NCI-H526 treated with DMSO at 0.1 percent for 48 hours (cell line): ENCODE results near the gene LSS.
"Not testable (repeated sequence)": the region's sequence is repeated elsewhere in the genome, so short reads cannot be mapped to it uniquely, and the experiment has no call there.

Experiments
- DNase-seq: peaks from one replicate; lab custom pipeline; 2025; lab: John Stamatoyannopoulos, UW

Gene LSS

DNA sequence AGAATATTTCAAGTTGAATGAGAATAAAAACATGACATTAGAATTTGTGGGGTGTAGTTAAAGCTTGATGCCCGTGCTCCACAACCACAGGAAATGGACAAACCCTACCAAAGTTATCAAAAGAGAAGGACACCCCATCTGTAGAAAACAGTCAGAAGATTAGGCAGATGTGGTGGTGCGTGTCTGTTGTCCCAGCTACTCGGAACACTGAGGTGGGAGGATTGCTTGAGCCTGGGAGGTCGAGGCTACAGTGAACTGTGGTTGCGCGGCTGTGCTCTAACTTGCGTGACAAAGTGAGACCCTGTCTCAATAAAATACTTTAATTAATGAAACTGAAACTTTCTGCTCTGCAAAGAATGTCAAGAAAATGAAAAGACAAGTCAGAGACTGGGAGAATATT lies 42.9 kb downstream of the LSS start:
- DNase-seq = no peak

DNA sequence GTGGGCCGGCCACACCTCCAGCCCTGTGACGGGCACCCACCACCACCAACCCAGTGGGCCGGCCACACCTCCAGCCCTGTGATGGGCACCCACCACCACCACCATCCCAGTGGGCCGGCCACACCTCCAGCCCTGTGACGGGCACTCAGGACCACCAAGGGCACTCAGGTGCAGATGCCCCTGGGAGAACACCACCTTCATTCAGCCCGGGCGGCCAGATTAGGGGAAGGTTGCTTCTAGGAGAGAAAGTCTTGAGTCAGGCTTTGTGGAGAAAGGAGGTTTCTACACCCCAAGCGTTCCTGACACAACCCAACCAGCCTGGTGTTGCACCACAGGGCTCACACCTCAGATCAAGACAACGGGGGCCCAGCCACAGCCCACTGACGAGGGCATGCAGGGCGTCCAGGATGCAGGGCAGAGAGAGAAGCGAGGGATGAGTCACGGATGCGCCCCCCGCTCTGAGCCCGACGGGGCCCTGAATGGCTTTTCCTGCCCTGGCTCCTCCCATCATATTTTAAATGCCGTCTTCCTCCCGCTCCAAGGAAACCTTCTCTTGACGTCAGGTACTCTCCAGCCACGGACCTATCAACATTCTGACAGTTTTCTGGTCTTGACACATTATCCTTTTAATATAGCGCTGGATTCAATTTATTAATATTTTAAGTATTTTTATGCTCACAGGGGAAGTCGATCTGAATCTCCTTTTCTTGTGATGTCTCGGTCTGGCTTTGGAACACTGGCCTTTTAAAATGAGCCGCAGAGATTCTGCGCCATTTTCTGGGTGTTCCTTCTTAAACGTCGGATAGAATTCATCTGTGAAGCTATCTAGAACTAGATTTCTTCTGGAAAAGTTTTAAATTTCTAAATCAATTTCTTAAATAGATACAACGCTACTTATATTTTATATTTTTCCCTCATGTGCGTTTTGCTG lies 43.7 kb downstream of the LSS start:
- peak; percentile 62 for DNase-seq

DNA sequence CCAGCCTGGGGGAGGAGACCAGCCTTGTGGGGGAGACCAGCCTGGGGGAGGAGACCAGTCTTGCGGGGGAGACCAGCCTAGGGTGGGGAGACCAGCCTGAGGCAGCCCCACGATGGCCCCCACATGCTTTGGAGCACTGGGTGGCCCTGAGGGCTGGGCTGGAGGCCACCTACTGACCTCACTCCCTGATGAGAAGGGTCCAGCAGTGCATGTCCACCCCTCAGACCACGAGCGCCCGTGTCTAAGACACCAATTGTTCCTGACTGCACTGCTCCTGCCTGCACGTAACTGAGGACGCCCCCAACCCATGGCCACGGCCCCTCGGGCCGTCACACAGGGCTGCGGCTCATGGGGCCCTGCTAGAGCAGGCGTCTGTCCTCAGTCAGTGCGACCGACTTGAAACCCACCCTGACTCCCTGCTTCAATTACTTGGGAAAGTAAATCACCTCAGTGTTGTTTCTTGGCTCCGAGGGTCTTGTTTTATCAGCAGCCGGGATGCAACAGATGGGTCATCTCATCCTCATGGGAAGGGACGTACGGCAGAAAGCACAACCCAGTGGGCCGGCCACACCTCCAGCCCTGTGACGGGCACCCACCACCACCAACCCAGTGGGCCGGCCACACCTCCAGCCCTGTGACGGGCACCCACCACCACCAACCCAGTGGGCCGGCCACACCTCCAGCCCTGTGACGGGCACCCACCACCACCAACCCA lies 44.5 kb downstream of the LSS start, which contains the start of gene SPATC1L:
TSS of gene SPATC1L (minus strand) at position 550 of the 715 bp plus-strand sequence. CDS start 1,643 bp downstream, outside the sequence.
- DNase-seq = no peak

DNA sequence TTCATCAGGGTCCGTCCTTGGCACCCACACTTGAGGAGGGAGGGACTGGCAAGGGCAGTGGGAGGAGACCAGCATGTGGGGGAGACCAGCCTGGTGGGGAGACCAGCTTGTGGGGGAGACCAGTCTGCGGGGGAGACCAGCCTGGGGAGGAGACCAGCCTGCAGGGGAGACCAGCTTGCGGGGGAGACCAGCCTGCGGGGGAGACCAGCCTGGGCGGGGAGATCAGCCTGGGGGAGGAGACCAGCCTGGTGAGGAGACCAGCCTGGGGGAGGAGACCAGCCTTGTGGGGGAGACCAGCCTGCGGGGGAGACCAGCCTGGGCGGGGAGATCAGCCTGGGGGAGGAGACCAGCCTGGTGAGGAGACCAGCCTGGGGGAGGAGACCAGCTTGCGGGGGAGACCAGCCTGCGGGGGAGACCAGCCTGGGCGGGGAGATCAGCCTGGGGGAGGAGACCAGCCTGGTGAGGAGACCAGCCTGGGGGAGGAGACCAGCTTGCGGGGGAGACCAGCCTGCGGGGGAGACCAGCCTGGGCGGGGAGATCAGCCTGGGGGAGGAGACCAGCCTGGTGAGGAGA lies 45.2 kb downstream of the LSS start:
- DNase-seq = not testable (repeated sequence)

DNA sequence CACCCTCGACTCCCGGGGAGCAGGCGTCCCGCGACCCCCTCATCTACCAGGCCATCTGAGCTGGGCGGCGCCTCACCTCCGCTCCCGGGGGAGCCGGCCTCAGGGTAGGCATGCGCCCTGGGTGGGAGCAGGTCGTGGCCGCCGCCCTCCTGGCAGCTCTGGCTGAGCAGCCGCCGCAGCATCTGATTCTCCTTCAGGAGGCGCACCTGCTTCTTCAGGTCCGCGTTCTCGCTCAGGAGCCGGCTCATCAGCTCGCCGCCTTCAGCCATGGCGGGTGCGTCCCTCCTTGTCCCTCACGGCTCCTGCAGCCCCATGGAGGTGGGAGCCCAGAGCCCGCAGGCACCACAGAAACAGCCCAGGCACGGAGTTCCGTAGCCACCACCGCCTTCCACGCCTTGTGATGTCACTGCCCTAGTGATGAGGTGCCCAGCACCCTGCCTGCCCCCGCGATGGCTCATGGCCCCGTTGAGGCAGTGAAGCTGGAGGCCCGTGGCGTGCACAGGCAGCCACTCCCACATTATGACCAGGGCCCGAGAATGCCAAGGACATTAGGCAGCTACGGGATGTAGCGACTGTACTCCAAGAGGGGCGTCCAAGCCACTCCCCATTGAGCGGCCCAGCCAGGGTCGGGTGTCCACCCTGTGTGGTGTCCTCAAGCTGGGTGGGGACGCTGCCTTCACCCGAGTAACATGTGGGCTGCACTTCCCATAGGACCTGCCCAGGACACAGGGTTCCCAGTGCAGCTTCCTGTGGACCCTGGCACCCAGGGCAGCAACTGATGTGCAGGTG lies 45.8 kb downstream of the LSS start:
- DNase-seq = no peak

DNA sequence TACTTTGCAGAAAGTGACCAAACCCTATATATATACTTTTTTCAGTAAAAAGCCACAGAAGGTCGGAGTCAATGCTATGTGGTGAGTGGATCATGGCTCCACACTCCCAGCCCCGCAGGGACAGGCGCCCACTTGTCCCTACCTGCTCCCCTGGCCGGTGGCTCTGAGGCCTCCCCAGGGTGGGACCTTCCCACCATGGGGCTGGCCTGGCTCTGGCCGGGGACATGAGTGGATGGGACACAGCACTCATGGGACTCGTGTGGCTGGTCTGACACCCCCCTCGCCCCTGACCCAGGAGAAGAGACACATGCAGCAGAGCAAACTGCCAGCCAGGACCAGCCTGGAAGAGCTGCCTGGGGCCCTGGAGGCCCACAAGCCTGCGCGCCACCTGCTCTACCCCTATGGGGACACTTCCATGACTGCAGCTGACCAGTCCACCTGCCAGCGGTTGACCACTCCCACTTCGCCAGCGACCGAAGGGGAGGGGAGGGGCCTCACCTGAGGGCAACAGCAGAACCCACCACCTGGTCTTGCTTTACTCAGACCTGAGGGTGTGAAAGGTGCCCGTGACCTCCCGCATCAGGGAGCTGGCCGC lies 46.5 kb downstream of the LSS start:
- no peak for DNase-seq

DNA sequence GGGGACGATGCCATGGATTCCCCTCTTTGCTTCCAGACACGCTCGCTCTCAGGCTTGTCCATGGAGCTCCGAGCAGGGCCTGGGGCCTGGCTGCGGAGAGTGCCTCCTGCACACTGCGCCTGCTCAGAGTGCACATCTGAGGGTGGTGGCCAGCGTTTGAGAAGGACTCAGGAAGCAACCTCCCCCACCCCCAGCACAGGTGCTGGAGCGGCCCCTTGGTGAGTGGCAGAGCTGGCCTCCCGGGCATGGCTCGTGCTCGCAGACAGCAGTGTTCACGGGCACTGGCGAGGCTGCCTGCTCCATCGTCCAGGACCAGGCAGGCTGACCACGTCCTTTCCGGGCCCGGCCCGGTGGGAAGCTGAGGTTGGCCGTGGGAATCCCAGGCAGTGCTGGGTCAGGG lies 47.1 kb downstream of the LSS start:
- no peak for DNase-seq

DNA sequence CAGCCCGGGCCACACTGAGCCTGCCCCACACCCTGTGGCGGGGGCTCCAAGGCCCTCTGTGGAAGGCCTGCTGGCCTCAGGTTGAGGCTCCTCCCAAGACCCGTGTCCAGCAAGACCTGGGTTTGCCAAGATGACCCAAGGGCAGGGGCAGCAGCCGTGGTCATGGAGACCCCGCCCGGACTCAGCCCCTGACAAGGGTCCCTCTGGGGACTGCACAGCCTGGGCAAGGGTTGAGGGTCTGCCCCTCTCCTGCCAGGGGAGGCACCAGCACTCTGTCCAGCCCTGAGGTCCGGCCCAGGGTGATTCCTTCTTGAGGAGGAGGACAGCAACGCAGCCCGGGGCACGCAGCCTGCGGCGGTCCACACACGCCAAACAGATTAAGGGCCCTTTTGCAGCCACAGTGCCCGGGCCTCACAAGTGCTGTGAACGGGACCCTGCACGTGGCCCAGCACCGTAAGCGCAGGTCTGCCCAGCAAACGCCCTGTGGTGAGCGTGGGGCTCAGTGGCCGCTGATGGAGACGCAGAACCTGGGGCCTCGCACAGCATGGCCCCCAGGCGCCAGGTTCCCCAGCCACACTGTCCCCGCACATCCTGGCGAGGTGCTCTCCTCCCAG lies 47.7 kb downstream of the LSS start:
- DNase-seq = no peak

DNA sequence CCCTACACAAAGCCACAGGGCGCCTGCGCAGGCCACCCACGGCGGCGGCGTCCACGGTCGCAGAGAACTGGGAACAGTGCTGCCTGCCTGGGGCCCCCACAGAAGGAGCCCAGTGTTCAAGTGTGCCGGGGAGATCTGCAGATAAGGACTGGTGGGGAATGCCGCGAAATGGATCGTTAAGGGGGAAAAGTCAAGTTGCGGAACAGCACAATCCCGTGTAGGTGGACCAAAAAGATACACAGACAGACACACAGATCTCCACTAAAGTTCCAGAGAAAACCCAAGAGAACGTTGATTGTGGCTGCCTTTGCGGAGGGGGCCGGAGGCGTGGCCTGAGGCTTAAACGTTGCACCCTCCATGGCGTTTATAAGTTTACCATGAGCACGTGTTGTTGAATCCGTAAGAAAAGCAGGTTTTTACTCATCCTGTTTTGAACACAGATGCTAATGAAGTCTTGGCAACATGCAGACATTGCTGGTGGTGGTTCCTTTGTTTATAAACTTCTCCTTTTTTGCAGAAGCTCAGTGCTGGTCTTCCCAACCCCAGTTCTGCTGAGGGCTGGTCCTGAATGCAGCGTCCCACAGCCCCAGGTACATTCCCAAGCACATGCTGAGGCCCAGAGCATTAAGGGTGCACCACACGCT lies 48.4 kb downstream of the LSS start:
- DNase-seq = no peak

DNA sequence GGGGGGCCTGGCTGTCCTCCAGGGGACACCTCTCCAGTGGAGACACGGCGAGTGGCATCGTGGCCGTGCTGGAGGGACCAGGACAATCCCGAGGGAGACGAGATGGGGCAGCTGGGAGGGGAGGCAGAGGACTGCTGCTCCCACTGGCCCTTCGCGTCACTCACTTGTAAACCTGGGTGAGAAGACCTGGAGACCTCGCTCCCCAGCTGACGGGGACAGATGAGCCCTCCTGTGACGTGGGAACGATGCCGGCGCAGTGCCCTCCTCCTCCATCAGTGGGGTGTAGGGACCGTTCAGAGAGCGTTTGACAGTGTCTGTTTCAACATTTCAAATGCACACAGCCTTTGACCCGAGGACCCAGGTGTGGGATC lies 48.9 kb downstream of the LSS start:
- no peak for DNase-seq

DNA sequence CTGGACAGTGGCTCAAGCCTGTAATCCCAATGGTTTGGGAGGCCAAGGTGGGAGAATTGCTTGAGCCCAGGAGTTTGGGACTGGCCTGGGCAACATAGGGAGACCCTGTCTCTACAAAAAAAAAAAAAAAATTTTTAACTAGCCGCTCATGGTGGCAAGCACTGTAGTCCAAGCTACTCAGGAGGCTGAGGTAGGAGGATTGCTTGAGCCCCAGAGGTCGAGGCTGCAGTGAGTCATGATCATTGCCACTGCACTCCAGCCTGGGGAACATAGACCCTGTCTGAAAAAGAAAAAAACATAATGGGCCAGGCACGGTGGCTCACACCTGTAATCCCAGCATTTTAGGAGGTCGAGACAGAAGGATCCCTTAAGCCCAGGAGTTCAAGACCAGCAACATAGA lies 49.6 kb downstream of the LSS start:
- no peak for DNase-seq

DNA sequence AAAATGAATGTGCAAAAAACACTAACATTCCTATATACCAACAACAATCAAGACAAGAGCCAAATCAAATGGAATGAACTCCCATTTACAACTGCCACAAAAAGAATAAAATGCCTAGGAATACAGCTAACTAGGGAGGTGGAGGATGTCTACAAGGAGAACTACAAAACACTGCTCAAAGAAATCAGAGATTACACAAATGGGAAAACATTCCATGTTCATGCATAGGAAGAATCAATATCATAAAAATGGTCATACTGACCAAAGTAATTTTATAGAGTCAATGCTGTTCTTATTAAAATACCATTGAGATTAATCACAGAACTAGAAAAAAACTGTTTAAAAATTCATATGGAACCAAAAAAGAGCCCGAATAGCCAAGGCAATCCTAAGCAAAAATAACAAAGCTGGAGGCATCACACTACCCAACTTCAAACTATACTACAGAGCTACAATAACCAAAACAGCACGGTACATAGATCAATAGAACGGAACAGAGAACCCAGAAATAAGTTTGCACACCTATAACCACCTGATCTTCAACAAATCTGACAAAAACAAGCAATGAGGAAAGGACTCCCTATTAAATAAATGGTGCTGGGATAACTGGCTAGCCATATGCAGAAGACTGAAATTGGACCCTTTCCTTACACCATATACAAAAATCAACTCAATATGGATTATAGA lies 52.0 kb downstream of the LSS start:
- not testable (repeated sequence) for DNase-seq

DNA sequence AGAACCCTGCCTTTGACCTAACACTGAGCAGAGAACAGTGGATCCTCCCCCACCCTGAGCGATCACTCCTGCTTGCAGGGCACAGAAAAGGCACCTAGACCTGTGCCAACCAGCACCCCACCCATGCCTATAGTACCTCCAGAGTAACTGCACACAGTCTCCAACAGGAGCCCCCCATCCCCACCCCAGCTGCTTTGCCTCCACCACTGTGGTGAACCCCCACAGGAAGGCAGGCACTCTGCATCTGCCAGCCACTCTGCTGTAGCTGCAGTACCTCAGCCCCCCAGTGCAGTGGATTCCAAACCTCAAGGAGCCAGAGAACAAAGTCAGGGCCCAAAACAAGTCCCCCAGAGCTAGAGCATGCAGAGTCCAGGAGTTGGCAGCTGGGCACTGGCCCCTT lies 55.0 kb downstream of the LSS start:
- DNase-seq = no peak

DNA sequence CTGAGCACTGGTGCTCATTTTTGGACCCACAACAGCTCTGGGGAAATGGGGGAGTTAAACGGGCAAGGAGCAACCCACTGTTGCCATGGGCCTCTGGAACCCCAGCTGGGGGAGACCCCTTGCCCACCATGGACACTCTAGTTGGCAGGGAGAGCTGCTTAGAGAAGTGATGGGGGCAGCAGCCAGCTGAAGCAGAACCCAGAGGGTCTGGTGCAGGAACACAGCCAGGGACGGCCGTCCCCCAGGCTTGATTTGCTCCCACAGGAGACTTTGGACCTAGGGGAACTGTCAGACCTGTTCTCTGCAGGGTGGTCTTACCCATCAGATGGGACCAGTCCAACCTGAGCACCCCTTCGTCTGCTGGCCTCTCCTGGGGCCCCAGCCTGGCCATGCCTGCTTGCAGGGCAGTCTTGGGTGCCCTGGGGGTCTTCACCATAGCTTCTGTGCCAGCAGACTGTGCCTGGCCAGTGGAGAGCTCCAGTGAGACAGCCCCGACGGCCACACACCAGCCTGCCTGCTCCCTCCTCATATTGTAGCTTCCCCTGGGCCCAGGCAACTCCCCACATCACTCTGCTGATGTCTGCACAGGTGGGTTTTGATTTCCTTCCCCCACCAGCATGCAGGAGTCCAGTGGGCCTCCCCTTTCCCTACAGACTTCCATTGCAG lies 55.6 kb downstream of the LSS start:
- DNase-seq = no peak

DNA sequence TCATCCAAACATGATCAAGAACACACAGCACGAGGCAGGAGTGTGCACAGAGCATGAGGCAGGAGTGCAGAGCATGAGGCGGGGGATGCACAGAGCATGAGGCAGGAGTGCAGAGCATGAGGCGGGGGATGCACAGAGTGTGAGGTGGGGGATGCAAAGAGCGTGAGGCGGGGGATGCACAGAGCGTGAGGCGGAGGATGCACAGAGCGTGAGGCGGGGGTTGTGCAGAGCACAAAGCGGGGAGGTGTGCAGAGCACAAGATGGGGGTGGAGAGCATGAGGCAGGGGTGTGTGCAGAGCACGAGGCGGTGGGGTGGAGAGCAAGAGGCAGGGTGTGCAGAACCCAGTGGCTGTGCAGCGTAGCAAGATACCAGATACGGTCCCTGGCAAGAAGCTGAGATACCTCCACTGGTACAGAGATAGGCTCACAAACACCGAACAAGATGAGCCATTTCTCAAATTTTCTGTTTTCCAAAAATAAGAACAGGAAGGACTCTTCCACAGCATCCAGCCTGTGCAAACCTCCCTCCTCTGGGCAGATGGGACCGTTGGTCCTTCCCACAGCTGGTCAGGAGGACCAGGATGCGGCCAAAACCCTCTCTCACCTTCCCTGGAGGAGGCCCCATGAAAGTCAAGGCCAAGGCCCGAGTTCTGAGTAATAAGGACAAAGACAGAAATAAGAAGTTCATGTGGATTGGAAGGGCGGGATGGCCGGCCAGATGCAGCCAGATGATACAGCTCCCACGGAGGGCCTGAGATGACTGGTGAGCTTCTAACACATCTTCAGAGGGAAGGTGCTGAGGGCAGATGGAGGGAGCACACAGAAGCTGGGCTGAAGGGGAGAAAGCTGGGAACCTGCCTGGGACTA lies 56.3 kb downstream of the LSS start:
- no peak for DNase-seq

DNA sequence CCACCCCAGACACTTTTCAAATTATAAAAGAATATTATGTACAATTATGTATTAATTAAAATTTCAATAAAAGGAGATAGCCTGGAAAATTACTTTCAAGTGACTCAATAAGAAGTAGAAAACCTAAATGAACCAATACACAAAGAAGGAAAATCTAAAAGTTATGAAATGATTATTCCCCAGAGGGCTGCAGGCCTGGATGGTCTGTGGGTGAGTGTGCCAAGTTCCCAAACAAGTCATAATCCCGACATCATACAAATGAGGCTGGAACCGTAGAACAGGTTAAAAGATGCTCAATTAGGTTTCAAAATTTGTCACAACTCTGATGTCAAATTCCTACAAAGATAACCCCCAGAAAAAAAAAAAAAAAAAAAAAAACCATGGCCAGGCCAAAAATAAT lies 57.0 kb downstream of the LSS start:
- DNase-seq = no peak

DNA sequence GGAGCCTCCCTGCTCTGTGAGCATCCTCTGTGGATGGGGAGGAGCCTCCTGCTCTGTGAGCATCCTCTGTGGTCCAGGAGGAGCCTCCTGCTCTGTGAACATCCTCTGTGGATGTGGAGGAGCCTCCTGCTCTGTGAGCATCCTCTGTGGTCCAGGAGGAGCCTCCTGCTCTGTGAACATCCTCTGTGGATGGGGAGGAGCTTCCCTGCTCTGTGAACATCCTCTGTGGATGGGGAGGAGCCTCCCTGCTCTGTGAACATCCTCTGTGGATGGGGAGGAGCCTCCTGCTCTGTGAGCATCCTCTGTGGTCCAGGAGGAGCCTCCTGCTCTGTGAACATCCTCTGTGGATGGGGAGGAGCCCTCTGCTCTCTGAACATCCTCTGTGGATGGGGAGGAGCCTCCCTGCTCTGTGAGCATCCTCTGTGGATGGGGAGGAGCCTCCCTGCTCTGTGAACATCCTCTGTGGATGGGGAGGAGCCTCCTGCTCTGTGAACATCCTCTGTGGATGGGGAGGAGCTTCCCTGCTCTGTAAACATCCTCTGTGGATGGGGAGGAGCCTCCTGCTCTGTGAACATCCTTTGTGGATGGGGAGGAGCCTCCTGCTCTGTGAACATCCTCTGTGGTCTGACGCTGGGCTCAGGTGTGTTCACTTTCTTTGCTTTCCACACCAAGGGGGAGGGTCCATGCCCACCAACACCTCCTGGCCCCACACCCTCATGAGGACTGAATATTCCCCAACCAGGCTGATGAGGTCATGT lies 58.0 kb downstream of the LSS start:
- not testable (repeated sequence) for DNase-seq
